Activated B cell treated with CpG ODN at 0.5 μM for 24 hours (primary cell): ENCODE data around the gene NAPSA. TPM values are rescaled to one million over a fixed set of nuclear protein-coding genes. Genes with fewer than 3 reads are reported as not detected.

Experiments
- ATAC-seq: fragments of 200-7000 bp; cut with Tn5 transposase; one replicate; pipeline ENCODE4 v1.10.0; 2021; ENCODE audit warnings: low read depth, mild to moderate bottlenecking, moderate library complexity
- CTCF ChIA-PET: fragments of 350-600 bp; sonication (Branson Sonifier 250); formaldehyde crosslinking; loops from one replicate; lab custom pipeline; 2021; ENCODE audit warnings: antibody characterized with exemption; lab: Charles Lee
- POLR2A ChIA-PET: fragments of 350-600 bp; sonication (Branson Sonifier 250); formaldehyde crosslinking; loops from one replicate; lab custom pipeline; 2021; ENCODE audit warnings: antibody characterized with exemption; lab: Charles Lee
- DNase-seq: peaks from one replicate; pipeline ENCODE4 v3.0.0; 2022
- H3K27ac Mint-ChIP-seq: one replicate; pipeline ENCODE4 v1.8.0; 2020; ENCODE audit warnings: mixed read lengths
- H3K27me3 Mint-ChIP-seq: one replicate; pipeline ENCODE4 v1.8.0; 2021; ENCODE audit warnings: mixed read lengths
- H3K36me3 Mint-ChIP-seq: one replicate; pipeline ENCODE4 v1.8.0; 2021; ENCODE audit warnings: low read depth, mixed read lengths
- H3K4me1 Mint-ChIP-seq: one replicate; pipeline ENCODE4 v1.8.0; 2021; ENCODE audit warnings: mixed read lengths
- H3K4me3 Mint-ChIP-seq: one replicate; pipeline ENCODE4 v1.8.0; 2020; ENCODE audit warnings: mild to moderate bottlenecking, mixed read lengths
- H3K9me3 Mint-ChIP-seq: one replicate; pipeline ENCODE4 v1.8.0; 2020; ENCODE audit warnings: mixed read lengths
- CTCF ChIP-seq: fragments of 200-600 bp; IDR thresholded peaks from one replicate; pipeline ENCODE4 v1.8.0; 2022; ENCODE audit warnings: antibody characterized with exemption, mild to moderate bottlenecking
- intact Hi-C: fragments of 100-400 bp; cut with micrococcal nuclease; formaldehyde crosslinking; loops from one replicate; pipeline ENCODE4 v1.15.1; 2024
- total RNA-seq: library from RNA; stranded (reverse); gene quantifications from 2 replicates; pipeline ENCODE4 v1.2.3, GENCODE V29; 2022

NAPSA gene
- total RNA-seq: 1.4 and 2.4 TPM in 2 replicates

GRCh38 chr19:50365434-50366306, at the start of gene NAPSA:
Gene NAPSA (minus strand): TSS chr19:50365639. CDS start chr19:50365621, 18 bp downstream.
- DNase-seq (no peak), ATAC-seq (no peak)
- Mint-ChIP-seq H3K9me3 (no peaks in the 10 kb centered on the region), H3K27me3 (no peaks in the 10 kb centered on the region), H3K4me1 (peaks cover 60% of the 10 kb centered on the region), H3K4me3 (no peak within 1 kb of the TSS), H3K36me3 (no peaks in the 10 kb centered on the region), H3K27ac (peak within 1 kb of the TSS; percentile 73)
- no peak for TF ChIP-seq CTCF
- ChIA-PET CTCF (interaction anchor here (1.0 to 6.0 kb wide), 5 partner anchors 8 to 96 kb away, joined by 3 to 92 read pairs (median 5); no protein-coding TSS in a partner anchor), POLR2A (interaction anchor here (0.7 to 3.1 kb wide), 6 partner anchors 10 to 310 kb away, joined by 3 to 18 read pairs (median 5); partner anchors contain the start of genes KCNC3 and NR1H2)
- intact Hi-C loops: no loop called here

- no peak for DNase-seq
- Mint-ChIP-seq H3K27ac (no peak overlapping the region), H3K4me1 (peaks cover 29% of the 10 kb centered on the region), H3K9me3 (no peaks in the 10 kb centered on the region), H3K4me3 (no peak overlapping the region), H3K36me3 (peaks cover 16% of the 10 kb centered on the region), H3K27me3 (no peaks in the 10 kb centered on the region)
- intact Hi-C loops: no loop called here
- ATAC-seq: no peak
- TF ChIP-seq CTCF: no peak
- ChIA-PET CTCF (no interaction called here), POLR2A (no interaction called here)
These were observed 48.1 kb upstream of the NAPSA start for GRCh38 chr19:50413531-50413930.

- ATAC-seq (no peak), DNase-seq (no peak)
- no peak overlapping the region for H3K4me3 Mint-ChIP-seq
- H3K27me3 Mint-ChIP-seq: no peaks in the 10 kb centered on the region
- no peak for TF ChIP-seq CTCF
- intact Hi-C loops: no loop called here
- peaks cover 26% of the 10 kb centered on the region for H3K4me1 Mint-ChIP-seq
- H3K36me3 Mint-ChIP-seq: peaks cover 18% of the 10 kb centered on the region
- peak overlapping the region; percentile 35 for H3K27ac Mint-ChIP-seq
- ChIA-PET POLR2A (no interaction called here), CTCF (interaction anchor here (1.3 kb wide), 1 partner anchor 48 kb away, joined by 3 read pairs; no protein-coding TSS in a partner anchor)
- no peaks in the 10 kb centered on the region for H3K9me3 Mint-ChIP-seq
These were observed 47.7 kb upstream of the NAPSA start for GRCh38 chr19:50413096-50413495.

GRCh38 chr19:50412419-50412818, 47.0 kb upstream of the NAPSA start:
- ChIA-PET POLR2A (interaction anchor here (0.7 to 1.3 kb wide), 3 partner anchors 29 to 68 kb away, joined by 3 to 5 read pairs (median 4); partner anchors contain the start of gene POLD1), CTCF (interaction anchor here (1.3 kb wide), 1 partner anchor 49 kb away, joined by 3 read pairs; no protein-coding TSS in a partner anchor)
- Mint-ChIP-seq H3K4me1 (peaks cover 26% of the 10 kb centered on the region), H3K4me3 (no peak overlapping the region), H3K9me3 (no peaks in the 10 kb centered on the region), H3K27ac (peak overlapping the region; percentile 50), H3K36me3 (peaks cover 18% of the 10 kb centered on the region), H3K27me3 (no peaks in the 10 kb centered on the region)
- intact Hi-C loops: no loop called here
- DNase-seq: no peak
- no peak for ATAC-seq
- TF ChIP-seq CTCF: no peak

GRCh38 chr19:50410109-50410508, 44.7 kb upstream of the NAPSA start:
- Mint-ChIP-seq H3K4me1 (peaks cover 8% of the 10 kb centered on the region), H3K4me3 (no peak overlapping the region), H3K27me3 (no peaks in the 10 kb centered on the region), H3K27ac (no peak overlapping the region), H3K9me3 (no peaks in the 10 kb centered on the region), H3K36me3 (peaks cover 35% of the 10 kb centered on the region)
- CTCF ChIA-PET: interaction anchor here (0.8 to 1.0 kb wide), 2 partner anchors 21 to 41 kb away, joined by 3 read pairs; no protein-coding TSS in a partner anchor
- DNase-seq (no peak), ATAC-seq (no peak)
- POLR2A ChIA-PET: interaction anchor here (0.7 kb wide), 1 partner anchor 25 kb away, joined by 3 read pairs; no protein-coding TSS in a partner anchor
- intact Hi-C loops: no loop called here
- no peak for TF ChIP-seq CTCF
